DMS 273 (cell line): Measurements from ENCODE around the gene UBE2E3.
"Not testable (repeated sequence)": the region's sequence is repeated elsewhere in the genome, so short reads cannot be mapped to it uniquely, and the experiment has no call there.

Source experiments
- DNase-seq: peaks from one replicate; lab custom pipeline; 2025; ENCODE audit not compliant: unreplicated experiment; lab: John Stamatoyannopoulos, UW

UBE2E3 gene

DNA sequence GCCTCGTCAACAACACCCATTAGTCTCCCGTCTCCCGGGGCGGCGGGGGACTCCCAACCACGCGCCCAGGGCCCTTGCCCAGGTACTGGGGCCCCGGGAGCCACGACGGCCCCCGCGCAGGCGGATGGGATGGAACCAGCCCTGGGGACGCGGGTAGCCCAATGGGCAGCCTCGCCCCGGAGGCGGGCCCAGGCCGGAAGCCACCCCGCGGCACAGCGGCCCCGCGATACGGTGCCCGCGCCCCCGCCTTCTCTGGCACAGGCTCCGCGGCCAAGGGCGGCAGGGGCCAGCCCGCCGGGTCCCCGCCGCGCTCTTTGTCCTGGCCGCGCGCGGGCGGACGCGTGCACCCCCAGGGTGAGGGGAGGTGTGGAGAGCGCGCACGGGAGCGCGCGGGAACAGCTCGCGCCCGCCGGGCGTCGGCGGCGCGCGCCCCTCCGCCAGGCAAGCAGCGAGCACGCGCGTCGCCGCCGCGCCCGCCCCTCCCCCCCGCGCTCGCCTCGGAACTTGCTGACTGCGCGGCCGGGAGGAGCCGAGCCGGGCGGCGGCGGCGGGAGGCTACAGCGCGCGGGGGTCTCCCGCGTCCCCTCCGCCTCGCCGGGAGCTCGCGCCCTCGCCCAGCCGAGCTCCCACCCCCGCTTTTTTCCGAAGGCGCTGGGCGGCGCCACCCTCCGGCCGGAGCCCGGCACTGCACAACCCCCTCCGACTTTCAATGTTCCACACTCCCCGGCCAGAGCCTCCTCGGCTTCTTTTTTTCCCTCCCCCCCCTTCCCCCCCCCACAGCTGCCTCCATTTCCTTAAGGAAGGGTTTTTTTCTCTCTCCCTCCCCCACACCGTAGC is at the start of gene UBE2E3:
TSS of gene UBE2E3 (plus strand) at position 500 of the 837 bp plus-strand sequence. CDS start 1,438 bp downstream, outside the sequence.
- peak; percentile 98 for DNase-seq

DNA sequence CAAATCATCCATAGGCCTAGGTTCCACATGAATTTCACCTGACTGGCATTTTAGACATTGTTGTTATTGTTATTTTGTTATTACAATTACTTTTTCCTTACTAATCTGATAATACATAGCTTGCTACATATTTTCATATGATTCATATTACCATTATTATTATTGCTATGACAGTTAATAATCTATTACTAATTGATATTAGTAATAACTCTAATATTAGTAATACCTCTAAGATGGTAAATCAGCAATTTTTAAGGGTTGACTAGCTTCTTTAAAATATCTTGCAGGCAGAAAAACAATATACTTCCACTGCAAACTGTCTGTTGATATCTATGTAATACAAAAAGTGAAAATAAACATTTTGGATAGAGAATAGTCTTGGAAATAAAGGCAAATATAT is 48.6 kb upstream of the UBE2E3 start:
- no peak for DNase-seq

DNA sequence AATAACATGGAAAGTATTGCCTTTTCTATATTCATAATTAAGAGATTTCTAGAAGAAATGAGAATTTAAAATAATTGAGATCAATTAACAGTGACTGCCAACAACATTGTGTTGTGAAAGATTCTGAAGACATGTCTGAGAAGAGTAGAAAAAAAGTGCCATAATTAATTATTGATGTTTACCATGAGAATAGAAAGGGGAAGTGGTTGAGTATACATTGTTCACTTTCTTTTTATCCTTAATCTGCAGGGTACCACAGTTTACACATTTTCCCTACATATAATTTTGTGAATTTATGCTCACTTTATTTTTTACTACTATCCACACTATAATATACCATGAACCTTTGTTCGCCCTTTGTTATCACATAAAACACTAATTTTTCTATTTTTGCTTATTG is 47.1 kb upstream of the UBE2E3 start:
- no peak for DNase-seq

DNA sequence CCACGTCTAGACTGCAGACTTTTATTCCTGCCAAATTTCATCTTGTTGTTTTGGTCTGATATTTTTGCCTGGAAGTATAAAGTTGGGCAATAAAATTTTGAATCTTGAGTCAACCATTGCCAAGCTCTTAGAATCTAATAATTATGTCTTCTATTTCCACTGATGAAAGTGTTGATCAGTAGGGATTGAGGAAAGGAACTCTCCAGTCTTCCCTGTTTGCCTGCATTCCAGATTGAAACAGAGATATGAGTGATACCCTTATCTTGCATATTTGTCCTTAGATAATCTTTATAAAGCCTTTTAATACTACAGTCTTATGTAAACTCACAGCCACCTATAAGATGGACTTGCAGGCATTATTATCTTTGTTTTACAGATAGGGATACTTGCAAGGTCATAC is 45.5 kb upstream of the UBE2E3 start:
- DNase-seq = no peak

DNA sequence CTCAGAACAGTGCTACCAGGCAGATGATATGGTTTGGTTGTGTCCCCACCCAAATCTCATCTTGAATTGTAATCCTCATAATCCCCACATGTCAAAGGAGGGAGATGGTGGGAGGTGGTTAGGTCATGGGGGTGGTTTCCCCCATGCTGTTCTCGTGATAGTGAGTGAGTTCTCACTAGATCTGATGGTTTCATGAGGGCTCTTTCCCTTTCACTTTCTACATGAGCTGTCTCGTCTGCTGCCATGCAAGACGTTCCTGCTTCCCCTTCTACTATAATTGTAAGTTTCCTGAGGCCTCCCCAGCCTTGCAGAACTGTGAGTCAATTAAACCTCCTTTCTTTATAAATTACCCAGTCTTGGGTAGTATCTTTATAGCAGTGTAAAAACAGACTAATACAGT is 42.9 kb upstream of the UBE2E3 start:
- not testable (repeated sequence) for DNase-seq

DNA sequence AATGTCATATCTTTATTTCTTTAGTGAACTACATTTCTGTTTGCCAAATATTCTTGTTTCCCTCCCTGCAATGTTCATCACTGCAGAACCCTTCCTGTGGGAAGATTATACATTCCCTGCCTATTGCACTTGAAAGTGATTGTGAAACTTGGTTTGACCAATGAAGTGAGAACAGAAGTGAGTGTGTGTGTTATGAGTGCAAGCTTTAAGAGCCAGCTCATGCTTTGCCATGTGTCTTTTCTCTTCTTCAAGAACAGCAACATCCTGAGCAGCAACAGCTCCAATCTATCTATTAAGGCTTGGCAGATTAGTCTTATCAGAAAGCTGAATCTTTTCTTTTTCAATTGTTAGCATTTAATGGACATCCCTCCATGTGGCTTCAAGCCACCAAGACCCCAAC is 42.0 kb upstream of the UBE2E3 start:
- DNase-seq = no peak

DNA sequence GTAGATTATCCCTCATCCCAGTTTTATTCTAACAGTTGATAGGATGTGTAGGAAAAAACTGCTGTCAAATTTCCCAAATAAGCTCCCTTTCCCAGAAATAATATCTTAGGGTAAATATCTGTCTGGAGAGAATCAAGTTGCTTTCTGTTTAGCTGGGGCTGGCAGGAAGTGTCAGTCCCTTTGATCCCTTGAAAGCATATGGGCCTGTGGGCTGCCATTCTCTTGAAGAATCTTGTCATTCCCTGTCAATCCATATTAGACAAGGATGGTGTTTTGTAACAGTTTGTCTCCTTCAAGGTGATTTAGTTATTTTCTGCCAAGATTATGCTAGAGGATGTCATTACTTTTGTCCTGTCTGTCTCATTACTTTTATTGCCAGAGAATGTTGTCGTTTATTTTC is 37.1 kb upstream of the UBE2E3 start:
- DNase-seq = peak; percentile 2

DNA sequence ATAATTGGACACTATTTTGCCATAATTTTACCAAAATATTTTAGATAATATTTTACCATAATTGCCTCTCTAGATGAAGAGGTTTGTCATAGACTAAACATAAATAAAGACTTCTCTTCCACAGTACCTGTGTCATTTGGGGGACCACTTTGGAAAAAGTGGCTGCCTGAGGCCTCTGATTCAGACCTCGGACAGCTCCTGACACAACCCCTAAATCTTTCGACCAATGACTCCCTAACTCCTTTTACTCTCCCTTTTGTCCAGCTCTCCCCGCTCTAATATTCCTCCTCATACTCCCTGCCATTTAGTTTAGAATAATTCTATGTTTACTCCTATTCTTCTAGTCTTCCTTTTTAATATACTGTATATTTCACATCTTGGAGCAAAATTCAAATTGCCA is 36.0 kb upstream of the UBE2E3 start:
- DNase-seq = no peak

DNA sequence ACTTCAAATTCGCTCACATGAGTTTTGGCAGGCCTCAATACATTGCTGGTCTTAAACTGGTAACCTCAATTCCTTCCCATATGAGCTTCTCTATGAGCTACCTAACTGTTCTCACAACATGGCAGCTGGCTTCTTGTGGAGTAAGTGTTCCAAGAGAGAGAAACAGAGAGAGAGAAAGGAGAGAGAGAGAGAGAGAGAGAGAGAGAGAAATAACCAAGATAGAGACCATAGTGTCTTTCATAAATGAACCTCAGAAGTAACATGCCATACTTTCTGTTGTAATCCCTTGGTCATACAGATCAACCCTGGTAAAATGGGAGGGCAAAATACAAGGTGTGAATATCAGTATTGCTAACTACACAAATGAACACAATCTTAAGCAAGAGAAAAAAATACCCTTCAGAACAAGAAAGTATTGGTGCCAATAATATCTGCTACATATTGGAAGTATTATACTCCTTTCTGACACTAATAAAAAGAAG is 33.2 kb upstream of the UBE2E3 start:
- no peak for DNase-seq

DNA sequence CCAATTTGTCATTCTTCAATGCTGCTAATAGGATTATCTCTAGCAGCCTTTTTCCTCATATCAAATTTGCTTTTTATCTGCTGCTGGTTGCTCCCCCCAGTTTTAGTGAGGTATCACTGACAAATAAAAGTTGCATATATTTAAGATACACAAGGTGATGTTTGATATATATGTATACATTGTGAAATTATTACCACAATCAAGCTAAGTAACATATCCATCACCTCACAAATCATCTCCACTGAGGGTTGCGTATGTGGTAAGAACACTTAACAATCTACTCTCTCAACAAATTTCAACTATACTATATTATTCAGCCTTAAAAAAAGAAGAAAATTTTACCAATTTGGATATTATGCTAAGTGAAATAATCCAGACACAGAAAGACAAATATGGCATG is 30.5 kb upstream of the UBE2E3 start:
- no peak for DNase-seq

DNA sequence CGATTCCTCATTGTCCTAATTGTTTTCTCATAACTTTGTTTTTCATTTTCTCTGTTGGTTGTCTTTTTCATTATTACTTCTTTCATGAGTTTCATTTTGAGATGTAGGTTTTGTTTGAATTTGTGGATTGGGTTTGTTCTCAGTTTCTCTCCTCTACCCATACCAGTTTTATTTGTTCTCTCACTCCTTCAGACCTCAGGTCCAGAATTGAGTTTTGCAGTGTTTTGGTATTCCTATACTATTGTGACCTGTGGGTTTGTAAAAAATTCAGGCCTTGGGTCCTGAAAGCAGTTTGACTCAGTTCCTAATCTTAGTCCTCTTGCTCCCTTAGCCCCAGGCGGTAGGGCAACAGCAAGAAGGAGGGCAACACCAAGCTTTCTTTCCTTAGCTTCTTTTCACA is 28.3 kb upstream of the UBE2E3 start:
- no peak for DNase-seq

DNA sequence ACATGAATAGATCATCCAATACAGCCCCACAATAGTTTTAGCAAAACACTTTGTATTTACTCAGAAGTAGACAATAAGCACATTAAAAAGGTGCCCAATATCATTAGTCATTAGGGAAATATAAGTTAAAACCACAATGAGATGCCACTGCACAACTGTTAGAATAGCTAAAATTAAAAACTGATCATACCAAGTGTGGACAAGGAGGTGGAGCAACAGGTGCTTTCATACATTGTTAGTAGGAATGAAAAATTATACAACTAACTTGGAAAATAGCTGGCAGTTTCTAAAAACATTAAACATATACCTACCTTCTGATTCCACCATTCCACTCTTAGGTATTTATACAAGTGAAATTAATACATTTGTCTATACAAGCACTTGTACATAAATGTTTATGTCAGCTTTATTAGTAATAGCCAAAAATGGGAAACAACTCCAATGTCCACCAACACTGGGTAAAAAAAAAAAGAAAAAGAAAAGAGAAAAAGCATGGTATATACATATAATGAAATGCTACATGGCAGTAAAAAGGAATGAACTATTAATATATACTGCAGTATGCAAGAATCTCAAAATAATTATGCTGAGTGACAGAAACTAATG is 27.6 kb upstream of the UBE2E3 start:
- no peak for DNase-seq

DNA sequence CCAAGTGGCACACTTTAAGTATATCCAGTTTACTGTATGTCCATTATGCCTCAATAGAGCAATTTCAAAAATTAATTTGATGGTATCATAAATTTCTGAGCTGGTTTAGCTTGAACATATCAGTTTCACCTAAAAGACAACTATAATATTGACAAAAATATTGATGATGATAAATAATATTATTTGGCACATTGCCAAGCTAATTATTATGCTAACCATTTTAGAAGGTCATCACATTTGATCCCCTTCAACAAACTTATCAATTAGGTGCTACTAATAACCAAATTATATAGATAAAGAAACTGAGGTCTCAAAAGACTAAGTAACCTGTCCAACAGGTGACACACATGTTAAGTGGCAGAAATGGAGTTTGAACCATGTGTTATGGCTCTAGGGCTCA is 26.9 kb upstream of the UBE2E3 start:
- no peak for DNase-seq

DNA sequence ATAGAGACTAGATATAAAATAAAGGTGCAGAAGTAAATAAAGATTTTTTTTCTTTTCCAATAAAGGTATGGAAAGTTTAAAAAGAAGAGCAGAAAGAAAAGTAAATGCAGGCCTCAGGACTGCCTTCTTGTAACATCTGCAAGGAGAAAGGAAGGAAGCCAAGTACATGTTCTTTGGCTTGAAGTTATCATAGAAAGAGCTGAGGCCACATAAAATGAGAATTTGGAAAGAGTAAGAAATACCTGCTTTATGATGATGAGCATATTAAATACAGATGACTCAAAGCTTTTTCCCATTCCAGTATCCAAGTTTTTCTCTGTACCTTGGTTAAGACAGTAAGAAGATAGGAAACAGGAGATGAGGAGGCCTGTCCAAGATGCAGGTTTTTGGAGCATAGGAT is 25.3 kb upstream of the UBE2E3 start:
- no peak for DNase-seq

DNA sequence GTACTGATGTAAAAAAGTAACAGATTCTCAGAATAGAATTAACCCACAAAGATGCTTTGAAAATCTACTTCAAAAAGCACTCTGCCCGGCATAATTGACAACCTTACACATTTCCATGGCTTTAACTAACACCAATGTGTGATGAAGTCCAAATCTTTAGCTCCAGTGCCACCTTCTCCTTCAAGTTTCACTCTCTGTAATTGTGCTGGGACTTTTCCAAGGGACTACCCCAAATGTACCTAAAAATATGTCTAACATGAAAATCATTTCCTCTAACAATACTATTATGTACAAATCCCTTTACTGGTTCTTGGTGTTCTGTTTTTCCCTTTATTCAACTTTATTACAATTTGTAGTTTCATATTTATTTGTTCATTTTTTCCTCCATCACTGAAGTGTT is 20.6 kb upstream of the UBE2E3 start:
- DNase-seq = no peak

DNA sequence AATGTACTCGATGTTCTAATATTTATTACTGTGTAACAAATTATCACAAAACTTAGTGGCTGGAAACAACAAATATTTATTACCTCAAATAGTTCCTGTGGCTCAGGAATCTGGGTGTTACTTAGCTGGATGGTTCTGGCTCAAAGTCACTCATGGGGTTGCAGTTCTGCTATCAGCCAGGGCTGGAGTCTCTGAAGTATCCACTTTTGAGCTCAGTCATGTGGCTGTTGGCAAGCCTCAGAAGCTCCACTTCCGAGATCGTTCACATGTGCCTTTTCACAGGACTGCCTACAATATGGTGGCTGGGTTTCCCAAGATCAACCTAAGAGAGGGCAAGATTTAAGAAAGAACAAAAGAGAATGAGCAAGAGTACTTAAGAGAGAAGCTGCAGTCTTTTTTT is 19.4 kb upstream of the UBE2E3 start:
- DNase-seq = no peak

DNA sequence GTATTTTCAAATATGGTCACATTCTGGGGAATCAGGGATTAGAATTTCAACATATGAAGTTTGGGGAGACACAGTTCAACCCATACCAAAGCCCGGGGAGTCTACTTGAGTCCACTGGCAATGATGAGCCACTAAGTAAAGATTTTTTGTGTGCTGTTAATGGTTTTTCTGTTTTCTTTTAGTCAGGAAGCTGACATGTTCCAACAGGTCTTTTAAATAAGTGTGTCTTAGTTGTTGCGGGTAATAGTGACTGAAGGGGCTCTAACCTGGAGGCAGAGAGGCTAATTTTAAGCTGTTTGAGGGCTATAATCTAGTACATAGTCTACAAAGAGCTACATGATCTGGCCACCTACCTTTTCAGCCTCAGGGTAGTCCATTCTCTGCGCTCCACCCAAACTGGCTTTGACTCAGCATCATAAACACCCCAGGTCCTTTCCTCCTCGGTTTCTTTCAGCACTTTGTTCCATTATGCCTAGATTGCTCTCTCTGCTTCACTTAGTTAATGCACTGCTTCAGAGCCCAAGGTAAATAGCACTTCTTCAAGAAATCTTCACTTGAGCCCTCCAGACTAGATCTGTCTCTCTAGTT is 17.6 kb upstream of the UBE2E3 start:
- no peak for DNase-seq

DNA sequence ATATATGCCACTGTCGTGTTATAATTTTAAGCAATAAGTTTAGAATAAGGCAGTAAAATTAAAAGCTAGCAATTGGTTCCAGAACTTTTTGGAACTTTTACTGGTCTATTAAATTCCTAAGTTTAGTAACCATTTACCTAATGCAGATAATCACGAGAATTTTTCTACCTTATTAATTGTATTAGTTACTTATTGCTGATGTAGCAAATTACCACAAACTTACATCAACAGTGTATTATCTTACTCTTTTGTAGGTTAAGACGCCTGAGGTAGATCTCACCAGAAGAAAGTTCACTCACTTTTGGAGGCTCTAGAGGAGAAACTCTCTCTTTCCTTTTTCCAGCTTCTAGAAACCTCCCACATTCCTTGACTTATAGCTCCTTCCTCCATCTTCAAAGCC is 14.0 kb upstream of the UBE2E3 start:
- DNase-seq = no peak

DNA sequence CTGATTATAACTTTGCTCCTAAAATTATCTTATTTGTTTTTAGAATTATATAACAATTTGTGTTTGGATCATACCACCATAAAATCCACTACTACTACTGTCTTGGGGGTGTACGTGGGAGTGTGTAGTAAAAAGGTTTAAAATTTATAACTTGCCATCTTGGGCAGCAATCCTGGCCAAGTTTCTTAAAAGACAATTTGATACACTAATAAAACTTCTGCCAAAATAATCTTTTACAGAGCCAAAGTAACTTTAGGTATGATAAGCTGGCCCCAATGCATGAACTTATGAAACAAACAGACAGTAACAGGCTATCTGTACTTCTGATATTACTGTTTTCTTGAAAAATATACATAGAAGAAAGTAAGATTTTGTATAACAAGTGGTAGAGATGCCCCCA is 11.3 kb upstream of the UBE2E3 start:
- peak; percentile 12 for DNase-seq

DNA sequence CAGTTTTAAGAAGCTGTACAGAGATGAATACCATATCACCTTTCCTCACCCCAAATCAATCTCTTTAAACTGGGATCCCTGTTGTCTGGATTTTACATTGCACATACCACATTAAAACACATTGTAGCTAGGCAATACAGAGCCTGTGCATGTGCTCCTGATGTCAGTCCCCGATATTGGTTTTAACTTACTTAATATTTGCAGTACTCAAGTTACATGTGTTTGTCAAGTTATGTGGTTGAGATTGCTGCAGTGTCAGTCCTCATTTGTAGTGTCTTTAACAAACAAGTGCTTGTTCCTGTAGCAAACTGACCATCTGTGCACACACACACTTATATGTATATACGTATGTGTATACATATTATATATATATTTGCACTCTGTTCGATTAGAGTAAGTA is 10.4 kb upstream of the UBE2E3 start:
- DNase-seq = peak; percentile 69

DNA sequence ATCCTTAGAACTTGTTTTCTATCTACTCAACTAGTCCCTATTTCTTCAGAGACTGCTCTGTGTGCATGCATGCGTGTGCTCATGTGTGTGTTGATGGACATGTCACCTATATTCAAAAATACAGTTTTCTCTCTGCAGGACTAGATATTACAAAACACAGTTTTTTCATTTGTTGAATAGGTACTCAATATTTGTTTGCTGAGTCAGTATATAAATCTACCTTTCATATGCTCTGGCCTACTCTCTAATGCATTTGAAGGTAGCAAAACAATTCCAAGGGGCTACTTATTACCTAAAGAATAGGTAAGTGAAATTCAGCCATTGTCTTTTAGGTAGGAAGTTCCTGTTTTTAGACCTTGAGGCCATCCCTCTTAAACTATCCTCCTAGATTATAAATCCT is 8.6 kb upstream of the UBE2E3 start:
- DNase-seq = no peak

DNA sequence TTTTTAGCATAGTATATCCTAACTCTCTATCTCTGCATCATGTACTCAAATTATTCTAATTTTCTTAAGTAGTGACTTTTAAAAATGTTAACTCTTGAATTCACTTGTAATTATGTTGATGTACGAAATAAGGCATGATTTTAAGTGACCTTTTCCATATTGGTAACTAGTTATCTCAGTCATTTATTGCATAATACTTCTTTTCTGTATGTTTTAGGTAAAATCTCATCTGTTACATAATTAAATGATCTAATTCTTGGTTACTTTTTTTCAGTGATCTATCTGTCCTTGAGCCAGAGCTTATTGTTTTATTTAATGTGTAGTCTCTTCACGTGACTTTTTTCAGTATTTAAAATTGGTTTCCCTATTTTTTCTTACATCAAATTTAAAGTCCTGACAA is 4.8 kb upstream of the UBE2E3 start:
- no peak for DNase-seq
